ENCODE measurements around the gene SUPT3H.

The SUPT3H gene

DNA sequence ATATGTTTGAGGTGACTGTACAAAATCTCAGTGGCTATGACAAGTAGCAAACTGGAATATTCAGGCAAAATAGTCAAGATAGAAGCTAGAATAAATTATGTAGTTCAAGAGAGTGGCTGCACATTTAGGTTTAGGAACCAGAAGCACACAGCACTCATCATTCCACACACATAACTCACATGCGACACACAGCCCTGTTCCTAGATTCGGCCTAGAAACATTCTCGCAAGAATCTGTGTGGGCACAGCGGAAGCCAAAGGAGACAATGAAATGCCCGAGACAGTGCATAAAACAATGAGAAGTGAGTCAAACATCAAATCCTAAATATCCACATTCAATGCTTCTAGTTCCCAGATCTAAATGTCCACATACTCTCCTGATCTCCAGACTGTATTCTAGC lies 9.5 kb upstream of the SUPT3H start:
- no peak for DNase-seq

DNA sequence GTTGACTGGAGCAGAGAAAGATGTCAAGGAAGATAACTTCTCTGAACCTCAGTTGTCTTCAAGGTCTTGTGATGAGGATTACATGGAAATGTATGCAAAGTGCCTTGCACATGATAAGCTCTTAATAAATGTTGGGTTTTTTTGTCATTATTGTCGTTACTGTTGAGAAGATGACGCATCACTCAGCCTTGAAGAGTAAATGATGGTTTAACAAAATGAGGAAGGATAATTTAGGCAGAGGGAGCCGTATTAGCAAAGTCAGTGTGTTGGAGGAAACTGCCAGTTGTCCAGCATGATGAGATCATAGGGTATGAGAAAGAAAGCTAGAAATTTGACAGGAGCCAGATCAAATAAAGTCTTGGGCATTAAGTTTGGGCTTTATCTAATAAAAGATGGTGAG lies 8.8 kb upstream of the SUPT3H start:
- no peak for DNase-seq

DNA sequence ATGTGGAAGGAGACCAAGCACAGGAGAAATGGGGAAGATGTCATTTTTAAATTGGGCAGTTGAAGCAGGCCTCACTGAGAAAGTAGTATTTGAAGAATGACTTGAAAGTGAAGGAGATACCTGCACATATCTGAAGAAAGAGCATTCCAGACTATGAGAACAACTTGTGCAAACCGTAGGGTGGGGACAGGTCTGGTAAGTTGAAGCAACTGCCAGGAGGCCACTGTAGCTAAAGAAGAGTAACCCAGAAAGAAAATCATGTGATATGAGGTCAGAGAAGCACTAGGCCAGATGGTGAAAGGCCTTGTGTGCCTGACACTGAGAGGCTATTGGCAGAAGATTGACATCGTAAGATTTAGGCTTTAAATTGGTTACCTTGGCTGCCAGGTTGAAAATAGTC lies 4.7 kb upstream of the SUPT3H start:
- no peak for DNase-seq

DNA sequence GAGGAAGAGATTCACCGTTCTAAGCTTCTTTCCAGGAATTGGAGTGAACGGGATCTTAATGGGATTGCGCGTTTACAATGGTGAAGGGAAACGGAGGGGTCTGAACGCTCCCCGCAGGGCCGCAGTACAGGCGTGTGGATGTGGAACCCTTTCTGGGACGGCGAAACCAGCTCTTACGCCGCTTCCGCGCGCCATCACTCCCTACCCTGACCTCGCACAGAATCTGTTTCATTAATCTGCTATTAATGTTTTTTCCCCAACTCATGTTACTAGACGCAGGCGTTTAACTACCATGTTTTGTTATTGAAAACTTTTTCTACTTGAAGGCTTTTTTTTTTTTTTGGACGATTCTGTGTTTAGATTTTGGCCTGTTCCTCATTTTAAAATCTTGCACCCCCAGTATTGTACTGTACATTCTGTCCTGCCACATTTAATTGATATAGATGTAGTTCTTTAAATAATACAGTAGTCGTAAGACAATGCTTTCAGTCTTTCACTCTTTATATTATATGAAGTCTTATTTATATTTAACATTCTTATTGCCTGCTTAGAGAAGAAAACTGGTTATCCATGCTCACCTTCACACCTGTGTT lies 696 bp upstream of the SUPT3H start:
- DNase-seq = peak in 1 of 2 experiments; percentile 87

DNA sequence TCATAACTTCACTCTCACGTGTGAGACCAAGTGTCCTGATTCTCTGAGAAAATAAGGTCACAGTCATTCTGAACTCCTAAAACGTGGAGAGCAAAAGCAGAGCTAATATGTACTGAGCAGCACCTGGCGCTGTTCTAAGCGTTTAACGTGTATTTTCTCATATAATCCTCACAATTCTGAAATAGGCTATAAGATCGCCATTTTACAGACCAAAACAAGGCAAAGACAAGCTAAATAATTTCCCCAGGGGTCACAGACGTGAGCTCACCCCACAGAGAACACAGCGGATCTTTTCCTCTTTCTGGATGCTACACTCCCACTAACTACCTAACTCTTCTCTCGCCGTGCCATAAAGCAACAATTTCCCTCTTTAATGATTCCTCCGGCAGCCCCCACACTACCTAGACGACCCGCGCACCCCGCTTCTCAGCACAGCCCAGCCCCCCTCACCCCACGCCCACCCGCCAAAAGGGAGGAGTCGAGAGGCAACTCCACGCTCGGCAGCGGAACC lies 636 bp downstream of the SUPT3H start:
- peak in 1 of 2 experiments; percentile 61 for DNase-seq

DNA sequence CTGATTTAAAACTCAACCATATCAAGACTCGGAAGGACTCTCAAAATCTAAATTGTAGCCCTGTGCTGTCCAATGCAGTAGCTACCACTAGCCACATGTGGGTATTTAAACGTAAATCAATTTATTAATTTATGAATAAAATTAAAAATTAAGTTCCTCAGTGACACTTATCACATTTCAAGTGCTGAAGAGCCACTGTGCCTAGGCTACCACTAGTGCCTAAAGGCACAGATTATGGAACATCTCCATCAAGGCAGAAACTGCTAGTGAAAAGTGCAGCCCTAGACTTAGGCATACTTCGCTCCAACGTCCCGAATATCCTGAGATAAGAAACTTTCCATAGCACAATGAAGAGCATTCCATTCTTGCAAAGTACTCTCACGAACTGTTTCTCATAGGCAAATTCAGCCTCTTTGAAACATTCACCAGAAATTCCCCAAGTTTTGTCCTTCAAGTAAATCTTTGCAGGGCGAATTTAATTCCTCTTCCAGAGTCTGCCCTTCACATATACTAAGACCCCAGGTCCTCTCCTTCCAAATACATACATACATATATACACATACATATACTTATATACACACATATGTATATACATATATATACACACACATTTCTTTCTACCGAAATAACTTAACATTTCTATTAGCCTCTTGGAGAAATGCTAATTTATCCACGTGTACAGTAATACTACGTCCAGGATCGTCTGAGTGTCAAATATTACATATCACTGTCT lies 1.3 kb downstream of the SUPT3H start:
- DNase-seq = no peak

DNA sequence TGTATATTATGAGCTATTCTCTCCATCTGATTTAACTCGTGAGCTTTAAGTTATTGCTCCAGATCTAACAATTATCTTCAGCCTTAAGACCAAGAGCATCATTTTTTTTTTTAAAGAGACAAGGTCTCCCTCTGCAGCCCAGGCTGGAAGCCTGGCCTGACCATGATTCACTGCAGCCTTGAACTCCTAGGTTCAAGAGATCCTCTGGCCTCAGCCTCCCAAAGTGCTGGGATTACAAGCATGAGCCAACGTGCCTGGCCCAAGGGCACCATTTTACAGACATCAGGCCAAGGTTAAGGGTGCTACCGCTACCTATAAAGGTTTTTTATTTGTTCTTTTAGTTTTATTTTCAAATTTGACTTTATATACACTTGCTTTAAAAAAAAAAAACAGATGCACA lies 2.3 kb downstream of the SUPT3H start:
- DNase-seq = no peak

DNA sequence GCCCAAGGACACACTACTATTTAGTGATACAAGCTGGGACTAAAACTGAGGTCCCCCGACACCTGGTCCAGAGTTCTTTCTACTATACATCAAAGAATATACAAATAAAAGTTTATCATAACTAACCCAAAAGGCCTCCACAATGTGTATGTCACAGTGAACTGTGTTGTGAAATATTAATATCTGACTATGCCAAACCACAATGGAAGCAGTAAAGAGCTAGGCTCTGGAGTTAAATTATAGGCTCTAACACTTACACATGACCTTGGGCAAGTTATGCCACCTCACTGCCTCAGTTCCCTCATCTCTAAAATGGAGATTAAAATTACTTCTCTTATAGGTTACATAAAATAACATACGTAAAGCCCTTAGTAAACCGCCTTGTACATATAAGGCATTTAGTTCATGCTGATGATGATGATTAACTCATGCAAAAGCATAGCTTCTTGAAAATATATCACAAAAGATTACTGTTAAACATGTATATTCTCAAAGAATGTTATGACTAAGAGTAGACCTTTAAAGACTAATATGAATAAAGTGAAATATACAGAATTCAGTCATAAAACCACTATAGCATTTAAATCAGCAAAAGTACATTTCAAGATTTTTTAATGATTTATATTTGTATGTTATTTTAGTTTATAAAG lies 5.7 kb downstream of the SUPT3H start:
- DNase-seq = no peak

DNA sequence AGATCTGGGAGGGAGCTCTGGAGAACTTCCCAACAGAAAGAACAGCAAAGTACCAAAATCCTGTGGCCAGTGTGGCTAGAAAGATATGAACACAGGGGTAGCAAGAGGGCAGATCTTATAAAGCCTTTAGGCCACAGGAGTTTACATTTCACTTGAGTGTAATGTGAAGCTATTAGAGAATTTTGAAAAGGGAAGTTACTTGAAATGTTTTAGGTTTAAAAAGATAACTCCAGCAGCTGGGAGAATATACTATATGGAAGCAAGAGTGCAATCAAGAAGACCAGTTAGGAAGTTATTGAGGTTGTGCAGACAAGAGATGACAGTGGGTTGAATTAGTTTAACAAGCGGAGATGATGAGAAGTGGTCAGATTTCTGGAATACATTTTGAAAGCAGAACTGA lies 7.9 kb downstream of the SUPT3H start:
- no peak for DNase-seq

DNA sequence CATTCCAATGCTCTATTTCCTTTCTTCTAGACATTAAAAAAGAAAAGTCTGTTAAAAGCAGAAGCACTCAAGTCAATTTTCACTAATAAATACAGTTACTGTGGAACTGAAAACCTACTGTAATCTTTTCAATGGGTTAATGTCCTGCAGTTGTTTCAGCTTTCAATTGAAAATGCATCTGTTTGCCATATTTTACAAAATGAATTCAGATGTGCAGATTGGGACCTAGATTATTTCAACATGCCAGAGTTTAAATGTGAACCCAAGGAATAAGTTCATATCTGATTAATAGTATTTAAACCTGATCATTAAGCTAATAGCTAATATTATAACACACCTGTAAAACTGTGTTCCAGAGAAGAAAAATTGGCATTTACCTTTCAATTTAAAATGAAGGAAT lies 9.7 kb downstream of the SUPT3H start:
- no peak for DNase-seq

DNA sequence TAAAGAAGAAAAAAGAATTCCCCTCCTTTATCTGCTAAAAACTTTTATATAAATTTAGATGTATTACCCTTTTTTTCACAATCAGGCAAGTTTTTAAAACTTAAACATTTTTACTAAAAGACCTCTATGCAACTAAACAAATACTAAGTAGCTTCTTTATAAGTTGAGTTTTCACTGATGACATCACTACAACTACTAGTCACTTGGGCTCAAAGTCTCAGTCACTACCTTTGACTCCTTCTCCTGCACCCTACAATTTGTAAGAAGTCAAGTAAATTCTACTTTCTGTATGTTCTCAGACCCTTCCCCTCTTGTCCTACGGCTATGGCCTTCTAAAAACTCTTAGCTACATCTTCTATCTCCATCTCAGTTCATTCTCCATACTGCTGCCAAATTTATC lies 11.2 kb downstream of the SUPT3H start:
- DNase-seq = no peak

DNA sequence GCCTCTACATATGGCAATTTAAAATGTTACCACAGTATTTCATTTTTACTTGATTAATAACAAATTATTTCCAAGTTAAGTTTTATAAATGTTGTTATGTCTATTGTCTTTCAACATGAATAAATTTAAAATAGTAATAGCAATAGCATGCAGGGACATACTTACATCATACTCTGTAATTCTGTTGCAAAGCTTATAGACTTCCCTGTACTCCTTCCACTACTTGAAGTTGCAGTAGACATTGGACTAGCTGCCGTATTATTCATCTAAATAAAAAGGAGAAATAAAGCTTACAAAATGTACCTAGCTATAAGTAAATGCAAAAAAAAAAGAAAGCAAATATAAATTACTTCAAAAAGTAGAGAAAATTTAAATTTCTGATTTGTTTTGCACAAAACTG lies 12.7 kb downstream of the SUPT3H start:
- DNase-seq = no peak

DNA sequence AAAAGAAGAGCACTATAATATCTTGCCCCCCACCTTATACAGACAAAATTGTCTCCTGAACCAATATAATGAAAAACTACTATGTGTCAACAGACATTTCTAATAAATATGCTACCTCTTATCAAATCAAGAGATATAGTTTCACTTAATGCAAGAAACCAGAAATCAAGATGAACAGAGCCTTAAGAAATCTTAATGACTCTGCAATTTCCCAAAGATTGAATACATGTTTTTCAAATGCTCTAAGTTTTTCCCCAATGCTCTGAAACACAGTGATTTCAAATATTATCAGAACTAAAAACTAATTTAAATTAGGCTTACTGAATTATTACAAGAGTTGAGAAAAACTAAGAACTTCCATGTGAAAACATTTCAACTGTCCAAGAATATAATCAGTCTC lies 13.3 kb downstream of the SUPT3H start:
- DNase-seq = no peak

DNA sequence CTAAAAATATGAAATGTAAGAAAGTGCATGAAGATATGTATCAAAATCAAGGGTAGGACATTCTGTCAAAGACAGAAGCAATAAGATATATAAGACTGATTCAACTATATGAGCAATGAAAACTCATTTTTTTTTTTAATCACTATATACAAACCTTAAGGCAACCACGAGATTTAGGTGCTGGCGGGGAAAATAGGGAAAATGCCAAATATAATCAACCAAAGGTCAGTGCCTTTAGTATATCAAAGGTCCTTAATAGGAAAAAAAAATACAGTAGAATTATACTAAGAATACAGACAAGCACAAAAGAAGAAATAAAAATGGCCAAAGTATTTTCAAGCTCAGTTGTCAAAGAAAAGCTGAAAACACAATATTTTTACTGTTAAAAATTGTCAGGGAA lies 24.1 kb downstream of the SUPT3H start:
- no peak for DNase-seq

DNA sequence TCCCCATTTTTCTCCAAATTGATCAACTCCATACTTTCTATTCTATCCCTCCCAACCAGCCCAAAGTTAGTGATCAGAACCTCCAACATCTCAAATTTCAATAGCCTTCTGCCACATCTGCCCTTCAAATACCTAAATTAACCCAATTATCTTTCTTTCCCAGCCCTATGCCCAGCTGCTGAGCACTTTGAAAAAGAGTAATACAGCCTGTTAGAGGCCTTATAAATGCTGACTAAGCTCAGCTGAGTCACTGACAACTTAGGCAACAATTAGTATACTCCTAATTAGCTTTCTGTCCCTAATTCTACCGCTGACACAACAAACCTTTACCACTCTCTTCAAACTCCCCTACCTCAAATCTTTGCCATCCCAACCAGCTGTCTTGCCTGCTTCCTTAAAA lies 26.1 kb downstream of the SUPT3H start:
- no peak for DNase-seq

DNA sequence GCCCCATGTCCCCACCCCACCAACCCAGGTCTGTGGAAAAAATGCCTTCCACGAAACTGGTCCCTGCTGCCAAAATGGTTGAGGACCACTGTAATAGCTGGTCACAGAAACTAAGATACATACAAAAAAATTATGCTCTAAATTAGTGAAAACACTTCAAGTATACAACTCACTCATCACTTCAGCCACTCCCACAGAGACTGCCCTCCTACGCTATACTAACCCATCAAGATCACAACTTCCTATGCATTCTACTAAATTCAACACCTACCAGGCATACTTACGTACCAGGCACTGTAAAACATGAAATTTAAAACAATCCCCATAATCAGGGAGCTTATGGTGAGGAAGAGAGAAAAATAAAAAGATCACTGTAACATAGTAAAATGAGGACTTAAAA lies 26.7 kb downstream of the SUPT3H start:
- DNase-seq = no peak

DNA sequence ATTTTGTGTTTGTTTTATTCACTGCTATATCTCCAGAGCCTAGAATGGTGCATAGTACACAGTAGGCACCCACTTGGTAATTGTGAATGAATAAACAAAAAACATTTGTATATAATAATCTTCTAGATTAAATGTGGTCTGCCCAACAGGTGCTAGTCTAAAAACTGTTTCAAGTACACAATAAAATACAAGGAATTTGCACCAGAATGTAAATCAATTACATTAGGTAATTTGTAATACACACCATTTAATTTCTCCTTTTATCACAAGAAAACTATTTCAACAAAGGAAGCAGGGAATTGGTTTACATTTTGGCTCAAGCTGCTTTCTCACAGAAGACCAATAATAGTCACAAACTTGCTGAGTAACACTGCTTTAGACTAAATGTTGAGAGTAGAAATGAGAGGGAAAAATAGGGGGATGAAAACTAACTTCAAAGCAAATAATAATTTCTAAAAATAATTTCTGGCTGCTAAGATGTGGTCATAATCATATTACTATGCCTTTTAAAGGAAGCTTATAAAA lies 27.5 kb downstream of the SUPT3H start:
- DNase-seq = no peak

DNA sequence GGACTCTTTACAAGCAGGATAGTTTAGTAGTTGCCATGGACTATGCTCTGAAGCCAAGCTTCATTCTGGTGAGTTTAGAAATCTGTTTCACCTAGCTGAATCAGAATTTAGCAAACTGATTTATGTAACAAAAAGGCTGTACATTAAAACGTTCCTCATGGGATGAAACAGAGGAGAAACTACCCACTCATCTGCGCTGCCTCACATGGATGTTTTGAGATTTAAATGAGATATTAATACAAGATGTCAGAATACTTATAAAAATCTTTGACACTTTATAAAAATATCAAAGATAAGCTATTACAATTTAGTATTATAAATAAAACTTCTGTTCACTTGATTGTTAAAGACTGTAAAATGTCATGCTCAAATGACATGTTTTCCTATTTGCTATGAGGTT lies 32.8 kb downstream of the SUPT3H start:
- DNase-seq = no peak

DNA sequence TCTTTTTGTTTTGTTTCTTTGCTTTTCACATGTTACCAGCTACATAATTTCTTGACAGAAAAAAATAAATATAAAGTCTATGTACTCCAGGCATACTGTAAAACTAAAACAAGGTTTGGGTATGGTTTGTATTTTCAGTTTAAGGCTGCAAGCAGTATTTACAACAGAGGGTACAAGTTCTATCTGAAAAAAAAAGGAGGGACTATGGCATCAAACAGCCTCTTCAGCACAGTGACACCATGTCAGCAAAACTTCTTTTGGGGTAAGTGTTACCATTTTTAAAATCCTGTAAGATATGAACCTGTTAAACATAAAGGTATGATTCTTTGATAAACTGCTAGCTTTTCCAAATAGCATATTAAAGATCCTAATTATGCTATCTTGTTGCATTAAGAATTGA lies 49.2 kb downstream of the SUPT3H start:
- DNase-seq = no peak

DNA sequence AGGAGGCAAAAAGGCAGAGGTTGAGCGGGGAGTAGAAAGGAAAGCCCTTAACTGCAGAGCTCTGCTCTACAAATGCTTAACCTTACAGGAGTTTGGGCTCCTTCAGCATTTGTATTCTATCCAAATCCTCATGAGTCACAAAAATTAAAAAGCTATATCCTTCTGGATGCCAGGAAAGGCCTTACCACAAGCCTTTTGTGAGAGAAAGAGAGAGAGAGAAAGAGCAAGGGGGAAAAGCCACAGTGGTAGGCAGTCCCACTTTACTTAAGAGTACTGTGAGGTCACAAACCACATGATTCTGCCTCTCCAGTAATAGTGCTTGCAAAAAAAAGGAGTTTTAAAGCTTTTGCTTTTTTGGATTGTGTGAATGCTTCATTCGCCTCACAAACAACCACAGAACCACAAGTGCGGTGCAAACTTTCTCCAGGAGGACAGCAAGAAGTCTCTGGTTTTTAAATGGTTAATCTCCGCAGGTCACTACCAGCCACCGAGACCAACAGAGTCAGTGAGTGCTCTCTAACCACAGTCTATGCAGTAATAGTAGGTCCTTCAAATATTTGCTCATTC lies 49.7 kb downstream of the SUPT3H start, which contains the start of gene RUNX2:
TSS of gene RUNX2 (plus strand) at position 375 of the 567 bp plus-strand sequence. CDS start 397 bp downstream, outside the sequence.
- DNase-seq = no peak

DNA sequence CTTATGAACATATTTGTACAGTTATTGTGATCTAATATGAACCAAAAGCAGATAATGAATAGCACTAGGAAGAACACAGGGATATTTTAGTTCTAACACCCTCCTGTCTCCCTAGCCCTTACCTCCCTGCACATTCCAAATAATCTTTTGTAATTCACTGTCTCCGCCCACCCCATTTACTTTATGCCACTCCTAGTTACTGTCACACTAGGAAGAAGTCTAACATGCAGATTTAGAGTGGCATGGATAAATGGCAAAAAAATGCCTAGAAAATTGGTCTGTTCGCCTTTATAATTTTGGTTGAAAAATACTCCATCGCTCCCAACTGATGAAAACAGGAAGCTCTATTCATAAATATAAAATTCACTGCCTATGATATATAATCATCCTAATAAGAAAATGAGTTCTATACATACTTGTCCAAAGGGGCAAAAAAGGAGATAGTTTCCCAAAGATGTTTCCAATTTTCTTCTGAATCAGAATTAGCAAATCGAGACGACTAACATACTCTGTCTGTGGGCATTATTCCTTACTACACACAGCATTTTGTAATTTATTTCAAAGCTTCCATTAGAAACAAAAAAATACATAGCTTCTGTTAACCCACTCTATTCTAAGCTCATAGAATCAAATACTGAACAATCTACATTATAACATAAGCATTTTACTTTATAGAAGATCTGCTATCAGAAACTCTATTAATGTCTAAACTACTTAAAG lies 50.9 kb downstream of the SUPT3H start:
- DNase-seq = no peak

DNA sequence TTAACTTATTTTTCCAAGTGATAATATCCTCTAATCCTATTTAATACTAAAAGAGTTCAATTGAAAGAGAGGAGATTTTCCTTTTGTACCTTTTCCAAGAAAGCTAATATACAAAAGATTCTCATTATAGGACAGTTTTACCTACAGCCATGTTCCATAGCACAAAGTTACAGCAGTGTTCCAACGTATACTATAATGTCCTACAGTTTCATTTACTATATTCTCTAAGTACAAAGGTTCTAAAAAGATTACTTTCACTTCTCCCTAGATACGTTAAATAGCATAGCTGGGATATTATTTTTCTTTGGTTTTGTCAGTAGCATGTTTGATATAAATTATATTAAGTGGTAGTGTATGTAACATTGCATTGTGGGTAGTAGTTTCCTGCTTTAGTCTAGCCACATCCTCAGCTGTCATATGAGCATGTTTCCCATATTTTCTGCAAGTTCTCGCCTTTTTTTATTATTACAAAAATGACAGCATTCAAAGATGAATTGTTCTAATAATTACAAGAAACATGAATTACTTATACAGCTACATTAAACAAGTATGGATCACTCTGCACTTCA lies 54.0 kb downstream of the SUPT3H start:
- no peak for DNase-seq

DNA sequence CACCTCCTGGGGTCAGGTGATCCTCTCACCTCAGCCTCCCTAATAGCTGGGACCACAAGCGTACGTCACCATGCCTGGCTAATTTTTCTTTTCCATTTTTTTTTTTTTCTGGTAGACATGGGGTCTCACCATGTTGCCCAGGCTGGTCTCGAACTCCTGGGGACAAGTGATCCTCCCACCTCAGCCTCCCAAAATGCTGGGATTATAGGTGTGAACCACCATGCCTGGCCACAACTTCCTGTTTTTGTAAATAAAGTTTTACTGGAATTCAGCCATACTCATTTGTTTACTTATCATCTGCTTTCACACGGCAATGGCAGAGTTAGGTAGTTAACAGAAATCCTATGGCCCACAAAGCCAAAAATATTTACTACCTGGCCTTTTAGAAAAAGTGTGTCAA lies 57.4 kb downstream of the SUPT3H start:
- no peak for DNase-seq
